Measurements from ENCODE around the gene NOXO1.

The NOXO1 gene

DNA sequence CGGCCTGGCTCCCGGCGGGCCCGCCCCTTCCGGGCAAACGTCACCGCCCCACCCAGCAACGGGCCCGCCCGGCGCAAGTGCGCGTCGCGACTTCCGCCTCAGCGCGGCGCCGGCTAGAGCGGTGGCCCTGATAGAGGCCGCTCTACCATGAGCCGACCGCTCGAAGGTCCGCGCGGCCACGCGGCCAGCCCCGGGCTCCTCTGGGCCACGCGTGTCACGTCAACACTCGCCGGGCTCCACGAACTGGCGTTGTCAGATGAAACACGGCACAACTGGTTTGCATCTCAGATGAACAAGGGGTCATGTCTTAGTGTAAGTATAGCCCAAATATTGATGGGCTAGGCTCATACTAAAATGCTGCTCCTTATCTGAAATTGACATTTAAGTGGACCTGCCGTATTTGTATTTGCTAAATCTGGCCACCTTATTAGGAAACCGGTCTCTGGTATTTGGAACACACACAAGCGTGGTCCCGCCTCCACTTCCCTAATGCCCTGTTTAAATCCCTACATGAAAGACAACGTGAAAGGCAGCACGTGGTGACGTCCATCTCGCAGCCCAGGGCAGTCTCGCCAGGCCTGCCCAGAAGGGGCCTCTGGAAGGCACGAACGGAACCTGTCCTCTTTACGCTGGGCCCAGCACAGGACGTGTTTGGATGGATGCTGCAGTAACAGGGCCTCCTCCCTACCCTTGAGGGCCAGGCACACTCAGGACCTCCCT is 28.7 kb upstream of the NOXO1 start, which contains the start of gene ZNF598:
TSS of gene ZNF598 (minus strand) at position 31 of the 720 bp plus-strand sequence.
- peak; percentile 98 for DNase-seq (ENCODE audit: low spot score)
- in situ Hi-C loops (cut with MboI; ENCODE audit: low sequenced_read_pairs, unreplicated experiment) = loop anchor here (5.0 to 25.0 kb wide), 2 partner anchors 127 to 477 kb away; partner anchors contain the start of genes PKD1 and TBC1D24
- TF ChIP-seq, protein P1, sequence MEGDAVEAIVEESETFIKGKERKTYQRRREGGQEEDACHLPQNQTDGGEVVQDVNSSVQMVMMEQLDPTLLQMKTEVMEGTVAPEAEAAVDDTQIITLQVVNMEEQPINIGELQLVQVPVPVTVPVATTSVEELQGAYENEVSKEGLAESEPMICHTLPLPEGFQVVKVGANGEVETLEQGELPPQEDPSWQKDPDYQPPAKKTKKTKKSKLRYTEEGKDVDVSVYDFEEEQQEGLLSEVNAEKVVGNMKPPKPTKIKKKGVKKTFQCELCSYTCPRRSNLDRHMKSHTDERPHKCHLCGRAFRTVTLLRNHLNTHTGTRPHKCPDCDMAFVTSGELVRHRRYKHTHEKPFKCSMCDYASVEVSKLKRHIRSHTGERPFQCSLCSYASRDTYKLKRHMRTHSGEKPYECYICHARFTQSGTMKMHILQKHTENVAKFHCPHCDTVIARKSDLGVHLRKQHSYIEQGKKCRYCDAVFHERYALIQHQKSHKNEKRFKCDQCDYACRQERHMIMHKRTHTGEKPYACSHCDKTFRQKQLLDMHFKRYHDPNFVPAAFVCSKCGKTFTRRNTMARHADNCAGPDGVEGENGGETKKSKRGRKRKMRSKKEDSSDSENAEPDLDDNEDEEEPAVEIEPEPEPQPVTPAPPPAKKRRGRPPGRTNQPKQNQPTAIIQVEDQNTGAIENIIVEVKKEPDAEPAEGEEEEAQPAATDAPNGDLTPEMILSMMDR (IDR thresholded peaks at IDR 0.05; ENCODE audit: borderline replicate concordance, control extremely low read depth, extremely low read depth, insufficient read depth, missing control alignments) = no peak

DNA sequence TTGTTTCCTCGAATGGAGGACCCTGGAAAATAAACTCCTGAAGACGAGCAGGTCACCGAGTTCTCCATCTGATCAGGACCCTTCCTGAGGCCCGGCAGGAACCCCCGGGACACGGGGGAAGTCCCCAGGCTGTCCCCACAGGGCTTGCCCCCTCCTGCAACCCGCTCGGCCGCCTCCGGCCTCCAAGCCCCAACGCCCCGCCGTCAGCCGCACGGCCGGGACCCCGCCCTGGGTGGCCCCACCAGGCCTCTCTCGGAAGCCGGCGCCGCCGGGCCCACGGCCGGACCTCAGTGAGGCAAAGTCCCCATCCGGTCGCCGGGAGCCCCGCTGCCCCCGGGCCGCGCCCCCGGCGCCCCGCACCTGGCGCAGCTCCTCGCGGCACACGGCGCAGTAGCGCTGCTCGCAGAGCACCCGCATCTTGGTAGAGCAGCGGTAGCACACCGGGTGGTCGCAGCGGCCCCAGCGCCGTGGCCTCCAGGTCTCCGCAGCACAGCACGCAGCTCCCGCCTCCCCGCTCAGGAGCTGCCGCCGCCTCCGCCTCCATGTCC is 28.0 kb upstream of the NOXO1 start:
- TF ChIP-seq, protein P1 (IDR thresholded peaks at IDR 0.05; ENCODE audit: borderline replicate concordance, control extremely low read depth, extremely low read depth, insufficient read depth, missing control alignments) = no peak

DNA sequence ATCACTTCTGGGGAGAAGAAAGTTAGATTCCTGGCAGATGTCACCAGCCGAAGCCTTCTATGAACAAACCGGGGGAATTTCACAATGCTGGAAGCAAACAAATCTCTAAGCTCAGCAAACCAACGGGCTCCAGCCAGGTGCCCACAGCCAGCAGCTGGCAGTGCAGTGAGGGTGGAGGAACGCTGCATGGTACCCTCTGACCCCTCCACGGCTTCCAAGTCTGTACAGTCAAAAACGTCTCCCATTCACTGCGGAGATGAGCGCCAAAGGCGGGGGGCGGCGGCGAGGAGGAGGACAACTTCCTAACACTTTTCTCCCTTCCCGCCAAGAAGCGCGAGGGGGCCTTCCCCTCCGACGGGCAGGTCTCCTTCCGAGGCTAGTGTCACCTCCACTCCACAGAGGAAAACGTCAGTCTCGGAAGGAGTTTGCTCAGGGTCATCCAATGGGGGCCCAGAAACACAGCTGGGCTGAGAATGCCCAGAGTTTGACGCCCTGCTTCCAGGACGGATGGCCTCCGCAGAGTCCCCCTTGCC is 27.4 kb upstream of the NOXO1 start:
- in situ Hi-C loops (cut with MboI; ENCODE audit: low sequenced_read_pairs, unreplicated experiment) = loop anchor here (25.0 kb wide), 1 partner anchor 479 kb away; the partner anchor contains the start of gene TBC1D24
- DNase-seq (ENCODE audit: low spot score) = no peak
- TF ChIP-seq, protein P1 (IDR thresholded peaks at IDR 0.05; ENCODE audit: borderline replicate concordance, control extremely low read depth, extremely low read depth, insufficient read depth, missing control alignments) = no peak

More for the DNA sequence above, 28.0 kb upstream of the NOXO1 start:
- no peak for DNase-seq (ENCODE audit: low spot score)
- in situ Hi-C loops (cut with MboI; ENCODE audit: low sequenced_read_pairs, unreplicated experiment) = loop anchor here (25.0 kb wide), 1 partner anchor 478 kb away; the partner anchor contains the start of gene TBC1D24

DNA sequence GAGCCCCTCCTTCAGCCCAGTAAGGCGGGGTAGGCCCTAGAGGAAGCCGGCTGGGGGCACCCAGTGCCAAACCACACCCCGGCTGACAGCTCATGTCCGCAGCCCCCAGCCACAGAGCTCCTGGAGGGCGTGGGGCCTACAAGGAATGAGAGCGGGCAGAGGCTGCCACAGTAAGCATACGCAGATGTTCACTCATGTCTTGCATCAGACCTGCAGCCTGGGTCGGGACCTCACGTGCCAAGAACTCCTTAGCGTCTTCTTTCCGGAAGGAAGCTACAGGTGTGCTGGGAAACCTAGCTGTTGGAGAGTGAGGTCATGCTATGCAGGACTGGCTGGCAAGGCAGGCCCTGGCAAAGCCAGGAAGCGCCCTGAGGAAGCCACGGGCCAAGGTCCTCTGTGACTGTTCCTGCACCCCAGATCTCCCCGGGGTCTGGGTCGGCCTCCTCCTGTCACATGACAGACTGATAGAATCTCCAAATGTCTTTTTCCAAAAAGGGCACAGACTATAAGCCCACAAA is 26.8 kb upstream of the NOXO1 start:
- TF ChIP-seq, protein P1 (IDR thresholded peaks at IDR 0.05; ENCODE audit: borderline replicate concordance, control extremely low read depth, extremely low read depth, insufficient read depth, missing control alignments) = no peak
- no peak for DNase-seq (ENCODE audit: low spot score)
- in situ Hi-C loops (cut with MboI; ENCODE audit: low sequenced_read_pairs, unreplicated experiment) = loop anchor here (25.0 kb wide), 1 partner anchor 479 kb away; the partner anchor contains the start of gene TBC1D24

DNA sequence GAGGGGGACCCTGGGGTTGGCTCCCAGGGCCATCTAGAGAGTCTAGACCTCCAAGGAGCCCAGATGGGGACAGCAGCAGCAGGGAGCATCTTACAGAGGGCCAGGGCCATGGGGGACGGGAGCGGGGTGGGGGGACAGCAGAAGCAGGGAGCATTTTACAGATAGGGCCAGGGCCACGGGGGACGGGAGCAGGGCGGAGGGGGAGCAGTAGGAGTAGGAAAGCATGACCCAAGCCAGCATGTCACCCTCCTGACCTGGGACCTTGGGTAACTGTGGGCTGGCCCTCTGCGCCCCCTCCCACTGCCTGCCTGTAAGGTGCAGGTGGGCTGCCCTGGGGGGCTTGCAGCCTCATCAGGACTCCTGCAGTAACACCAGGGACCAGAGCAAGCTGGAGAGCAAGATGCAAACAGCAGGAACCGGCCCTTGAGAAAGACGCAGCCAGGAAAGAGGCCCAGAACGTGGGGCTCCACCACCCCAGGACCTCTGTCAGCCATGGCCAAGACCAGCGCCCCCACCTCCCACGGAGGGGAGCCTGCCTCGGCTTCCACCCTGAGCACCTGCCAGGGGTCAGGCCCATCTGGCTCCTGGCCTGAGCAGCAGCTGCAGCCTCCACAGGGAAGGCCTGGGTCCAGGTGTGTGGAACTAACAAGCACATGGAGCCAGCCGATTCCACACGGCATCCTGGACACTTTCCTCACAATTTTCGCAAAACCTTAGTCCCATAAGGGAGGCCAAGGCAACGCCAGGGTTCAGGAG is 26.0 kb upstream of the NOXO1 start:
- no peak for DNase-seq (ENCODE audit: low spot score)
- TF ChIP-seq, protein P1 (IDR thresholded peaks at IDR 0.05; ENCODE audit: borderline replicate concordance, control extremely low read depth, extremely low read depth, insufficient read depth, missing control alignments) = no peak
- in situ Hi-C loops (cut with MboI; ENCODE audit: low sequenced_read_pairs, unreplicated experiment) = loop anchor here (25.0 kb wide), 1 partner anchor 480 kb away; the partner anchor contains the start of gene TBC1D24

DNA sequence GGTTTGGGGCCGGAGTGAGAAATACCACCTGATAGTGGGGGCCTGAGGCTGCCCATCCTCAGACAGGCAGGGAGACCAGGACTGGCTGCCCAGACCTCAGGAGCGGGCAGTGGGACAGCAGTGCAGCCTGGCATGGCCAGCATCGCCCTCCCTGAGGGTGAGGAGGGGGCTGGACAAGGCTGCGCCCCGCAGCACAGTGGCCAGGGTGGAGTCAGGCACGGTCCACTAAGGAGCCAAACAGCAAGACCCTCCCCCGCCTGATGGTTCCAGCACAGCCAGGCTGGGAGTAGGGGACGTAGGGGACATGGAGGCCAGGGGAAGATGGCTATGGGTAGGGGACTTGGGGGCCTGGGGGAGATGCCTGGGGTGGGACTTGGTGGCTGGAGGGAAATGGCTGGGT is 25.0 kb upstream of the NOXO1 start:
- TF ChIP-seq, protein P1 (IDR thresholded peaks at IDR 0.05; ENCODE audit: borderline replicate concordance, control extremely low read depth, extremely low read depth, insufficient read depth, missing control alignments) = no peak
- DNase-seq (ENCODE audit: low spot score) = no peak
- in situ Hi-C loops (cut with MboI; ENCODE audit: low sequenced_read_pairs, unreplicated experiment) = loop anchor here (25.0 kb wide), 1 partner anchor 481 kb away; the partner anchor contains the start of gene TBC1D24

Data from GM13976 (cell line).